HG03095 (cell line): ENCODE measurements around the gene SOCS1.

Experiments used
- ATAC-seq: cut with Tn5 transposase; IDR thresholded peaks from one replicate; pipeline ENCODE4 v1.9.1; 2021; ENCODE audit warnings: moderate library complexity; ENCODE audit not compliant: unreplicated experiment

Gene SOCS1

GRCh38 chr16:11249233-11250061 lies 6.6 kb downstream of the SOCS1 start:
- no peak for ATAC-seq

- no peak for ATAC-seq
Observed at GRCh38 chr16:11248133-11248532, 7.9 kb downstream of the SOCS1 start.

- ATAC-seq = no peak
Observed at GRCh38 chr16:11245988-11246387, 10.0 kb downstream of the SOCS1 start.

GRCh38 chr16:11245222-11245737 lies 10.7 kb downstream of the SOCS1 start:
- ATAC-seq = no peak

GRCh38 chr16:11242658-11243057 lies 13.3 kb downstream of the SOCS1 start:
- ATAC-seq = no peak

- ATAC-seq = no peak
Observed at GRCh38 chr16:11241480-11242204, 14.4 kb downstream of the SOCS1 start.

GRCh38 chr16:11240636-11241473 lies 15.1 kb downstream of the SOCS1 start:
- no peak for ATAC-seq

GRCh38 chr16:11239644-11240632 lies 16.1 kb downstream of the SOCS1 start:
- ATAC-seq = no peak

GRCh38 chr16:11238272-11239202 lies 17.5 kb downstream of the SOCS1 start:
- ATAC-seq = no peak

- no peak for ATAC-seq
Observed at GRCh38 chr16:11236461-11237254, 19.3 kb downstream of the SOCS1 start.

- ATAC-seq = no peak
Observed at GRCh38 chr16:11235703-11235991, 20.4 kb downstream of the SOCS1 start.

GRCh38 chr16:11234884-11235702 lies 20.9 kb downstream of the SOCS1 start:
- ATAC-seq = no peak

GRCh38 chr16:11233727-11234376 lies 22.2 kb downstream of the SOCS1 start:
- ATAC-seq = no peak

GRCh38 chr16:11232852-11233726 lies 22.9 kb downstream of the SOCS1 start:
- ATAC-seq = no peak

GRCh38 chr16:11232302-11232851 lies 23.6 kb downstream of the SOCS1 start:
- no peak for ATAC-seq
